Muscle layer of duodenum (tissue), 2 donors: ENCODE data around the gene SMARCB1.

Experiments used
- H3K27ac ChIP-seq: one replicate; pipeline ENCODE4 v1.7.0; 2013; ENCODE audit warnings: mild to moderate bottlenecking, low read length
- H3K27me3 ChIP-seq: one replicate; pipeline ENCODE4 v1.7.0; 2013; ENCODE audit warnings: low read depth, mild to moderate bottlenecking, control low read depth, low read length
- H3K36me3 ChIP-seq, 2 donors: one replicate each; pipeline ENCODE4 v1.7.0; 2013; ENCODE audit warnings: low read length in 2 of 2, control low read depth in 1 of 2, mild to moderate bottlenecking in 1 of 2; ENCODE audit not compliant: insufficient read depth in 2 of 2, control insufficient read depth in 1 of 2
- H3K4me1 ChIP-seq, 2 donors: one replicate each; pipeline ENCODE4 v1.7.0; 2013; ENCODE audit warnings: low read length in 2 of 2, mild to moderate bottlenecking in 2 of 2, control low read depth in 1 of 2, moderate library complexity in 1 of 2; ENCODE audit not compliant: insufficient read depth in 2 of 2, control insufficient read depth in 1 of 2
- H3K4me3 ChIP-seq, 2 donors: one replicate each; pipeline ENCODE4 v1.7.0; 2013; ENCODE audit warnings: low read length in 2 of 2, low read depth in 1 of 2, mild to moderate bottlenecking in 1 of 2
- H3K9me3 ChIP-seq, 2 donors: one replicate each; pipeline ENCODE4 v1.7.0; 2013; ENCODE audit warnings: low read length in 2 of 2, control low read depth in 1 of 2, mild to moderate bottlenecking in 1 of 2; ENCODE audit not compliant: control insufficient read depth in 1 of 2
- donor health status: healthy.

Gene SMARCB1

DNA sequence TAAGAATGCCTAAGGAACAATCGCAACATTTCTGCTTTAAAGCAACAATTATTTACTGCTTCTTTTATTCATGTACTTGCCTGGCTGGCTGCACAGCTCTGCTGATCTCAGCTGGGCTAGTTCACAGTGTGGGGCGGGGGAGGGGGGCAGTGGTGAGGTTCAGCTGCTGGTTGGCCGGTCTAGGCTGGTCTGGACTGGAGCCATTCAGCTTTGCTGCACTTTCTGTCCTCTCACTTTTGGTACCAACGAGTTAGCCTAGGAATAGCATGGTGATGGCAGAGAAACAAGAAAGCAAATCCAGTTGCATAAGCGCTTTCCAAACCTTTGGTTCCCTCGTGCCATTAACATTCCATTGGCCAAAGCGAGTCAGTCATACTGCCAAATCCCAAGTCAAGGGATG is 91.5 kb downstream of the SMARCB1 start:
- H3K9me3 ChIP-seq, result no peaks in the 10 kb centered on the region
- H3K36me3 ChIP-seq, result peaks cover 11 to 57% of the 10 kb centered on the region in 2 donors
- H3K27ac ChIP-seq, result no peak overlapping the region
- no peaks in the 10 kb centered on the region for H3K4me1 ChIP-seq
- H3K27me3 ChIP-seq, result no peaks in the 10 kb centered on the region
- H3K4me3 ChIP-seq, result no peak overlapping the region

GRCh38 chr22:23882370-23882769 is 95.6 kb downstream of the SMARCB1 start:
- Histone ChIP-seq H3K27ac (no peak overlapping the region), H3K4me1 (no peaks in the 10 kb centered on the region), H3K4me3 (no peak overlapping the region), H3K27me3 (no peaks in the 10 kb centered on the region), H3K9me3 (no peaks in the 10 kb centered on the region), H3K36me3 (peaks cover 0 to 24% of the 10 kb centered on the region in 2 donors)

GRCh38 chr22:23883658-23884057 is 96.9 kb downstream of the SMARCB1 start:
- Histone ChIP-seq H3K4me1 (no peaks in the 10 kb centered on the region), H3K36me3 (peaks cover 0 to 11% of the 10 kb centered on the region in 2 donors), H3K27me3 (no peaks in the 10 kb centered on the region), H3K9me3 (no peaks in the 10 kb centered on the region), H3K27ac (no peak overlapping the region), H3K4me3 (no peak overlapping the region)

DNA sequence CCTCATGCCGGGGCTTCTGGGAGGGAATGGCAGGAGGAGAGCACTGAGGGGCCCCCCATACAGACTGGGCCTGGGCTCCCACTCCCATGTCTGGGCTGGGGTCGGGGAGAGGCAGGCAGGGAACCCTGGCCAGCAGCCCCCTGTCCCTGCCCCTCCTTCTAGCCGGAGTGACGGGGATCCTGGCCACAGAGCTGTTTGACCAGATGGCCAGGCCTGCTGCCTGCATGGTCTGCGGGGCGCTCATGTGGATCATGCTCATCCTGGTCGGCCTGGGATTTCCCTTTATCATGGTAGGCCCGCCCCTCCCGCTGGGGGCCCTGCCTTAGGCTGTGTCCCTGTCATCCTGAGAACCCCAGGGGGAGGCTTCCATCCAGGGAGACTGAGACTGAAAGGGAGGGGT is 97.4 kb downstream of the SMARCB1 start:
- H3K4me3 ChIP-seq, result no peak overlapping the region
- H3K9me3 ChIP-seq, result no peaks in the 10 kb centered on the region
- H3K27ac ChIP-seq, result no peak overlapping the region
- no peaks in the 10 kb centered on the region for H3K4me1 ChIP-seq
- no peaks in the 10 kb centered on the region for H3K27me3 ChIP-seq
- H3K36me3 ChIP-seq, result peaks cover 0 to 9% of the 10 kb centered on the region in 2 donors
